OCI-LY1 (cell line): ENCODE measurements around the gene COL18A1.

ENCODE experiments used
- EZH2 ChIP-seq: fragments of 200-600 bp; sonication (generic), shearing (Covaris generic); IDR thresholded peaks from 2 replicates; pipeline ENCODE4 v1.8.0; 2017; ENCODE audit warnings: borderline replicate concordance, mixed run types, mild to moderate bottlenecking, antibody characterized with exemption, low read length, moderate library complexity, mixed read lengths
- TF ChIP-seq, protein P1 (sequence below): fragments of 200-600 bp; sonication (generic), shearing (Covaris generic); IDR thresholded peaks from 2 replicates; pipeline ENCODE4 v1.5.1; 2017; ENCODE audit warnings: mild to moderate bottlenecking, antibody characterized with exemption, low read length, moderate library complexity, mixed read lengths

DNA sequence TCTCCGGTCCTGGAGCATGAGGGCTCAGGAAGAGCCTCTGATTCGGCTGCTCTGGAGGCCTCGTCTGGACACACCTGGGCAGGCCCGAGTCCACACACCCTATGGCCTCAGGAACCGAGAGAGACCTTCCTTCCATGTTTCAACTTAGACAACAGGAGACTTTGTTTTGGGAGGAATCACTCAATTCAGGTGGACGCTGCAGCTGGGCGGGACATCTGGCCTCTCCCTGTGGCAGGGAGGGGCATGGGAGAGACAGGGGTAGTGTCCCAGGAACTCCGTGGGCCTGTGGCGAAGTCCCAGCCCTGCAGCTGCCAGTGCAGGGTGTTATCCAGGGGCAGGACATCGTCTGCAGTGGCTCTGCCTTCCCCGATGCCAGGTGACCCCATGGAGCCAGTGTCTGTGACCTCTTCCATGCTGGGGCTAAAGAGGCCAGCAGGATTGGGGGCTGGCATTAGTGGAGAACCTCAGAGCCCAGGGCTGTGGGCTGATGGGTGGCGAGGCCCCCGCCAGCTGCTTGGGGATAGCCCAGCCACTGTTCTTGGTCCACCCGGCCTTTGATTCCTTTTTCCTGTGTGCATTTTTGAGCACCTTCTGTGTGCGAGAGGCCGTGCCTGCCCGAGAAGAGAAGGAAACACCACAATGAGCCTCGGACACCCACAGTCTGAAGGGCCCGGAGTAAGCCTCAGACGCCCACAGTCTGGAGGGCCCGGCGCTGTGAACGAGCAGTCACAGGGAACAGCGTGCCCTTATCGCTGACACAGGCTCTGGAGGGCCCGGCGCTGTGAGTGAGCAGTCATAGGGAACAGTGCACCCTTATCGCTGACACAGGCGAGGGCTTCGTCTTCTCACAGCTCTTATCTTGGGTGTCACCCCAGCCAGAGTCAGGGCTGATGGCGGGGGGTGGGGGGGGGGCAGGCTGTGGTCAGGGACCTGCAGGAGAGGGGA lies 6.2 kb downstream of the COL18A1 start:
- TF ChIP-seq, protein P1, sequence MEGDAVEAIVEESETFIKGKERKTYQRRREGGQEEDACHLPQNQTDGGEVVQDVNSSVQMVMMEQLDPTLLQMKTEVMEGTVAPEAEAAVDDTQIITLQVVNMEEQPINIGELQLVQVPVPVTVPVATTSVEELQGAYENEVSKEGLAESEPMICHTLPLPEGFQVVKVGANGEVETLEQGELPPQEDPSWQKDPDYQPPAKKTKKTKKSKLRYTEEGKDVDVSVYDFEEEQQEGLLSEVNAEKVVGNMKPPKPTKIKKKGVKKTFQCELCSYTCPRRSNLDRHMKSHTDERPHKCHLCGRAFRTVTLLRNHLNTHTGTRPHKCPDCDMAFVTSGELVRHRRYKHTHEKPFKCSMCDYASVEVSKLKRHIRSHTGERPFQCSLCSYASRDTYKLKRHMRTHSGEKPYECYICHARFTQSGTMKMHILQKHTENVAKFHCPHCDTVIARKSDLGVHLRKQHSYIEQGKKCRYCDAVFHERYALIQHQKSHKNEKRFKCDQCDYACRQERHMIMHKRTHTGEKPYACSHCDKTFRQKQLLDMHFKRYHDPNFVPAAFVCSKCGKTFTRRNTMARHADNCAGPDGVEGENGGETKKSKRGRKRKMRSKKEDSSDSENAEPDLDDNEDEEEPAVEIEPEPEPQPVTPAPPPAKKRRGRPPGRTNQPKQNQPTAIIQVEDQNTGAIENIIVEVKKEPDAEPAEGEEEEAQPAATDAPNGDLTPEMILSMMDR = no peak
- TF ChIP-seq EZH2 = no peak
